WTC11 (cell line): ENCODE data around the gene ESR2. TPM values are rescaled to one million over a fixed set of nuclear protein-coding genes. Genes with fewer than 3 reads are reported as not detected.

Experiments
- ATAC-seq: fragments of 200-7000 bp; cut with Tn5 transposase; 2 replicates; pipeline ENCODE4 v1.10.0; 2021; ENCODE audit warnings: mild to moderate bottlenecking, moderate library complexity
- CTCF ChIA-PET: fragments of 300-600 bp; sonication (Branson Sonifier 250); formaldehyde crosslinking; loops from one replicate; lab custom pipeline; 2021; ENCODE audit warnings: antibody characterized with exemption; lab: Charles Lee
- POLR2A ChIA-PET: fragments of 350-600 bp; sonication (Branson Sonifier 250); formaldehyde crosslinking; loops from one replicate; lab custom pipeline; 2021; ENCODE audit warnings: antibody characterized with exemption; lab: Charles Lee
- DNase-seq: peaks from one replicate; pipeline ENCODE4 v3.0.0; 2021; ENCODE audit warnings: low spot score
- H3K27ac Mint-ChIP-seq: 2 replicates; pipeline ENCODE4 v1.8.0; 2021; ENCODE audit warnings: mixed read lengths
- H3K27me3 Mint-ChIP-seq: 2 replicates; pipeline ENCODE4 v1.8.0; 2021; ENCODE audit warnings: low read depth, mild to moderate bottlenecking, moderate library complexity, mixed read lengths
- H3K36me3 Mint-ChIP-seq: 2 replicates; pipeline ENCODE4 v1.8.0; 2021; ENCODE audit warnings: mixed read lengths
- H3K4me1 Mint-ChIP-seq: 2 replicates; pipeline ENCODE4 v1.8.0; 2022; ENCODE audit warnings: mixed read lengths
- H3K4me3 Mint-ChIP-seq: 2 replicates; pipeline ENCODE4 v1.8.0; 2021; ENCODE audit warnings: mild to moderate bottlenecking, moderate library complexity, mixed read lengths
- H3K9me3 Mint-ChIP-seq: 2 replicates; pipeline ENCODE4 v1.8.0; 2021; ENCODE audit warnings: mixed read lengths
- CREM ChIP-seq: sonication (generic); formaldehyde crosslinking; IDR thresholded peaks from 2 replicates; pipeline ENCODE4 v1.8.1; 2022; ENCODE audit warnings: mild to moderate bottlenecking, missing genetic modification reagents, moderate library complexity
- FOXJ3 ChIP-seq: sonication (generic); formaldehyde crosslinking; IDR thresholded peaks from 2 replicates; pipeline ENCODE4 v1.9.0; 2021; ENCODE audit warnings: missing genetic modification reagents, mild to moderate bottlenecking, borderline replicate concordance
- FOXP1 ChIP-seq: sonication (generic); formaldehyde crosslinking; IDR thresholded peaks from 2 replicates; pipeline ENCODE4 v1.8.0; 2022; ENCODE audit warnings: missing genetic modification reagents, mild to moderate bottlenecking, moderate library complexity, borderline replicate concordance
- FOXP4 ChIP-seq: sonication (generic); formaldehyde crosslinking; IDR thresholded peaks from 2 replicates; pipeline ENCODE4 v1.8.0; 2022; ENCODE audit warnings: mild to moderate bottlenecking, missing genetic modification reagents
- IRF2 ChIP-seq: sonication (generic); formaldehyde crosslinking; IDR thresholded peaks from 2 replicates; pipeline ENCODE4 v1.8.0; 2022; ENCODE audit warnings: low read depth, missing genetic modification reagents, borderline replicate concordance
- MLX ChIP-seq: sonication (generic); formaldehyde crosslinking; IDR thresholded peaks from 2 replicates; pipeline ENCODE4 v1.8.1; 2023; ENCODE audit warnings: mild to moderate bottlenecking, missing genetic modification reagents, moderate library complexity
- MYBL2 ChIP-seq: sonication (generic); formaldehyde crosslinking; IDR thresholded peaks from 2 replicates; pipeline ENCODE4 v1.8.1; 2023; ENCODE audit warnings: mild to moderate bottlenecking, moderate library complexity, missing genetic modification reagents
- NR1H2 ChIP-seq: sonication (generic); formaldehyde crosslinking; IDR thresholded peaks from 2 replicates; pipeline ENCODE4 v1.9.0; 2021; ENCODE audit warnings: mild to moderate bottlenecking, moderate library complexity, missing genetic modification reagents
- PRDM15 ChIP-seq: sonication (generic); formaldehyde crosslinking; IDR thresholded peaks from 2 replicates; pipeline ENCODE4 v1.8.0; 2022; ENCODE audit warnings: missing genetic modification reagents
- RELA ChIP-seq: sonication (generic); formaldehyde crosslinking; IDR thresholded peaks from 2 replicates; pipeline ENCODE4 v1.8.1; 2022; ENCODE audit warnings: missing genetic modification reagents, mild to moderate bottlenecking, borderline replicate concordance
- SP1 ChIP-seq: sonication (generic); formaldehyde crosslinking; conservative IDR thresholded peaks from 2 replicates; pipeline ENCODE4 v1.8.1; 2022; ENCODE audit warnings: missing genetic modification reagents
- ZNF138 ChIP-seq: sonication (generic); formaldehyde crosslinking; conservative IDR thresholded peaks from 2 replicates; pipeline ENCODE4 v1.8.1; 2022; ENCODE audit warnings: mild to moderate bottlenecking, moderate library complexity, missing genetic modification reagents
- ZNF263 ChIP-seq: sonication (generic); formaldehyde crosslinking; IDR thresholded peaks from 2 replicates; pipeline ENCODE4 v1.8.1; 2022; ENCODE audit warnings: low read depth, mild to moderate bottlenecking, moderate library complexity, missing genetic modification reagents
- ZNF317 ChIP-seq: sonication (generic); formaldehyde crosslinking; IDR thresholded peaks from 2 replicates; pipeline ENCODE4 v1.8.1; 2023; ENCODE audit warnings: low read depth, mild to moderate bottlenecking, moderate library complexity, missing genetic modification reagents, borderline replicate concordance
- total RNA-seq: library from RNA; stranded (reverse); gene quantifications from 3 replicates; pipeline ENCODE4 v1.2.3, GENCODE V29; 2021
- TF ChIP-seq, protein P1 (sequence below): fragments of 250-450 bp; sonication (Bioruptor Pico); IDR thresholded peaks from 2 replicates; pipeline ENCODE4 v1.9.0; 2021; ENCODE audit warnings: mild to moderate bottlenecking
- TF ChIP-seq, protein P2 (sequence below): fragments of 250-450 bp; sonication (Bioruptor Pico); IDR thresholded peaks from 2 replicates; pipeline ENCODE4 v1.9.0; 2021; ENCODE audit warnings: mild to moderate bottlenecking
- TF ChIP-seq, protein P3 (sequence below): fragments of 250-450 bp; sonication (Bioruptor Pico); IDR thresholded peaks from 2 replicates; pipeline ENCODE4 v1.9.0; 2021; ENCODE audit warnings: moderate library complexity, mild to moderate bottlenecking, inconsistent platforms, borderline replicate concordance
- TF ChIP-seq, protein P4 (sequence below): sonication (generic); formaldehyde crosslinking; IDR thresholded peaks from 2 replicates; pipeline ENCODE4 v1.8.0; 2023; ENCODE audit warnings: mild to moderate bottlenecking, missing genetic modification reagents

Gene ESR2
- total RNA-seq, 1 experiment from 2014 or later = 0.50 TPM

GRCh38 chr14:64244279-64244678 is 49.9 kb downstream of the ESR2 start (continued):
- no peak for TF ChIP-seq FOXP4 (CRISPR knock-in tag)
- TF ChIP-seq, all 79 proteins: peak for 0

- POLR2A ChIA-PET = no interaction called here
- Mint-ChIP-seq H3K9me3 (peaks cover 7% of the 10 kb centered on the region), H3K27ac (no peak overlapping the region), H3K27me3 (no peaks in the 10 kb centered on the region), H3K4me1 (no peaks in the 10 kb centered on the region)
- DNase-seq (no peak), ATAC-seq (no peak)
- TF ChIP-seq IRF2 (no peak), MYBL2 (CRISPR knock-in tag) (no peak), CREM (no peak), FOXP1 (CRISPR knock-in tag) (no peak), SP1 (no peak), RELA (no peak), ZNF138 (CRISPR knock-in tag) (no peak), FOXP4 (CRISPR knock-in tag) (no peak), ZNF317 (CRISPR knock-in tag) (no peak), ZNF263 (CRISPR knock-in tag) (no peak)
- TF ChIP-seq, protein P1, sequence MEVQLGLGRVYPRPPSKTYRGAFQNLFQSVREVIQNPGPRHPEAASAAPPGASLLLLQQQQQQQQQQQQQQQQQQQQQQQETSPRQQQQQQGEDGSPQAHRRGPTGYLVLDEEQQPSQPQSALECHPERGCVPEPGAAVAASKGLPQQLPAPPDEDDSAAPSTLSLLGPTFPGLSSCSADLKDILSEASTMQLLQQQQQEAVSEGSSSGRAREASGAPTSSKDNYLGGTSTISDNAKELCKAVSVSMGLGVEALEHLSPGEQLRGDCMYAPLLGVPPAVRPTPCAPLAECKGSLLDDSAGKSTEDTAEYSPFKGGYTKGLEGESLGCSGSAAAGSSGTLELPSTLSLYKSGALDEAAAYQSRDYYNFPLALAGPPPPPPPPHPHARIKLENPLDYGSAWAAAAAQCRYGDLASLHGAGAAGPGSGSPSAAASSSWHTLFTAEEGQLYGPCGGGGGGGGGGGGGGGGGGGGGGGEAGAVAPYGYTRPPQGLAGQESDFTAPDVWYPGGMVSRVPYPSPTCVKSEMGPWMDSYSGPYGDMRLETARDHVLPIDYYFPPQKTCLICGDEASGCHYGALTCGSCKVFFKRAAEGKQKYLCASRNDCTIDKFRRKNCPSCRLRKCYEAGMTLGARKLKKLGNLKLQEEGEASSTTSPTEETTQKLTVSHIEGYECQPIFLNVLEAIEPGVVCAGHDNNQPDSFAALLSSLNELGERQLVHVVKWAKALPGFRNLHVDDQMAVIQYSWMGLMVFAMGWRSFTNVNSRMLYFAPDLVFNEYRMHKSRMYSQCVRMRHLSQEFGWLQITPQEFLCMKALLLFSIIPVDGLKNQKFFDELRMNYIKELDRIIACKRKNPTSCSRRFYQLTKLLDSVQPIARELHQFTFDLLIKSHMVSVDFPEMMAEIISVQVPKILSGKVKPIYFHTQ = no peak
- TF ChIP-seq, protein P2, sequence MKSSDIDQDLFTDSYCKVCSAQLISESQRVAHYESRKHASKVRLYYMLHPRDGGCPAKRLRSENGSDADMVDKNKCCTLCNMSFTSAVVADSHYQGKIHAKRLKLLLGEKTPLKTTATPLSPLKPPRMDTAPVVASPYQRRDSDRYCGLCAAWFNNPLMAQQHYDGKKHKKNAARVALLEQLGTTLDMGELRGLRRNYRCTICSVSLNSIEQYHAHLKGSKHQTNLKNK (CRISPR knock-in tag) = no peak
- TF ChIP-seq, all 79 proteins: peak for 0
- H3K4me3 Mint-ChIP-seq = no peak overlapping the region
- H3K36me3 Mint-ChIP-seq = no peaks in the 10 kb centered on the region
- CTCF ChIA-PET = interaction anchor here (0.6 kb wide), 1 partner anchor 47 kb away, joined by 3 read pairs; no protein-coding TSS in a partner anchor
Measured at GRCh38 chr14:64238631-64239030, 55.5 kb downstream of the ESR2 start.

DNA sequence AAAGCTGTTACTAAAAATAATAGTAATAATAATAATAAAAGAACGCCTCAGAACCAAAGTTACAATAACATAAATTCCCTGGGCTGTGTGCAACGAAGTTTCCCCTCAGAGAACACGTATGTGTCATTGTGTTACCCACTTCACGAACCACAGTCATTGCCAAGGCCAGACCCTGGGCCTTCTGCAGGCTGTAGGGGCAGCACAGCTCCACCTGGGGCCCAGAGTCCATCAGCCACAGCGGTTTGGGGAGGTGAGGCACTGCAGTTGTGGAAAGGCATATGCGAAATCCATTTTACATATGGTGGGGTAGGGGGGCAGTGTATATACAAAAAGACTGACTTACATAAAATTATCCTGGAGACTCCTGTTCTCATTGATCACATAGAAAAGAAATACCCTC is 56.1 kb downstream of the ESR2 start:
- Mint-ChIP-seq H3K36me3 (no peaks in the 10 kb centered on the region), H3K4me3 (no peak overlapping the region)
- no peak for TF ChIP-seq FOXJ3 (CRISPR knock-in tag)
- TF ChIP-seq, protein P3, sequence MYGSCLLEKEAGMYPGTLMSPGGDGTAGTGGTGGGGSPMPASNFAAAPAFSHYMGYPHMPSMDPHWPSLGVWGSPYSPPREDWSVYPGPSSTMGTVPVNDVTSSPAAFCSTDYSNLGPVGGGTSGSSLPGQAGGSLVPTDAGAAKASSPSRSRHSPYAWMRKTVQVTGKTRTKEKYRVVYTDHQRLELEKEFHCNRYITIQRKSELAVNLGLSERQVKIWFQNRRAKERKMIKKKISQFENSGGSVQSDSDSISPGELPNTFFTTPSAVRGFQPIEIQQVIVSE = no peak
- TF ChIP-seq, protein P4, sequence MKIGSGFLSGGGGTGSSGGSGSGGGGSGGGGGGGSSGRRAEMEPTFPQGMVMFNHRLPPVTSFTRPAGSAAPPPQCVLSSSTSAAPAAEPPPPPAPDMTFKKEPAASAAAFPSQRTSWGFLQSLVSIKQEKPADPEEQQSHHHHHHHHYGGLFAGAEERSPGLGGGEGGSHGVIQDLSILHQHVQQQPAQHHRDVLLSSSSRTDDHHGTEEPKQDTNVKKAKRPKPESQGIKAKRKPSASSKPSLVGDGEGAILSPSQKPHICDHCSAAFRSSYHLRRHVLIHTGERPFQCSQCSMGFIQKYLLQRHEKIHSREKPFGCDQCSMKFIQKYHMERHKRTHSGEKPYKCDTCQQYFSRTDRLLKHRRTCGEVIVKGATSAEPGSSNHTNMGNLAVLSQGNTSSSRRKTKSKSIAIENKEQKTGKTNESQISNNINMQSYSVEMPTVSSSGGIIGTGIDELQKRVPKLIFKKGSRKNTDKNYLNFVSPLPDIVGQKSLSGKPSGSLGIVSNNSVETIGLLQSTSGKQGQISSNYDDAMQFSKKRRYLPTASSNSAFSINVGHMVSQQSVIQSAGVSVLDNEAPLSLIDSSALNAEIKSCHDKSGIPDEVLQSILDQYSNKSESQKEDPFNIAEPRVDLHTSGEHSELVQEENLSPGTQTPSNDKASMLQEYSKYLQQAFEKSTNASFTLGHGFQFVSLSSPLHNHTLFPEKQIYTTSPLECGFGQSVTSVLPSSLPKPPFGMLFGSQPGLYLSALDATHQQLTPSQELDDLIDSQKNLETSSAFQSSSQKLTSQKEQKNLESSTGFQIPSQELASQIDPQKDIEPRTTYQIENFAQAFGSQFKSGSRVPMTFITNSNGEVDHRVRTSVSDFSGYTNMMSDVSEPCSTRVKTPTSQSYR = no peak
- TF ChIP-seq MLX (CRISPR knock-in tag) = no peak
- no peak for TF ChIP-seq PRDM15 (CRISPR knock-in tag)
- no peak for TF ChIP-seq NR1H2
- TF ChIP-seq ZNF263 (CRISPR knock-in tag) = no peak

More for the DNA sequence above, 56.1 kb downstream of the ESR2 start:
- Mint-ChIP-seq H3K27ac (no peak overlapping the region), H3K27me3 (no peaks in the 10 kb centered on the region), H3K4me1 (no peaks in the 10 kb centered on the region), H3K9me3 (peaks cover 6% of the 10 kb centered on the region)
- ATAC-seq = peak; percentile 71
- ChIA-PET POLR2A (no interaction called here), CTCF (interaction anchor here (0.5 to 3.1 kb wide), 3 partner anchors 55 to 66 kb away, joined by 3 to 13 read pairs (median 3); no protein-coding TSS in a partner anchor)
- peak; percentile 41 for DNase-seq
